GM21619 (cell line): ENCODE data around the gene HERC3.

ENCODE experiments used
- ATAC-seq: cut with Tn5 transposase; IDR thresholded peaks from one replicate; pipeline ENCODE4 v1.9.1; 2021; ENCODE audit not compliant: unreplicated experiment

HERC3 gene

DNA sequence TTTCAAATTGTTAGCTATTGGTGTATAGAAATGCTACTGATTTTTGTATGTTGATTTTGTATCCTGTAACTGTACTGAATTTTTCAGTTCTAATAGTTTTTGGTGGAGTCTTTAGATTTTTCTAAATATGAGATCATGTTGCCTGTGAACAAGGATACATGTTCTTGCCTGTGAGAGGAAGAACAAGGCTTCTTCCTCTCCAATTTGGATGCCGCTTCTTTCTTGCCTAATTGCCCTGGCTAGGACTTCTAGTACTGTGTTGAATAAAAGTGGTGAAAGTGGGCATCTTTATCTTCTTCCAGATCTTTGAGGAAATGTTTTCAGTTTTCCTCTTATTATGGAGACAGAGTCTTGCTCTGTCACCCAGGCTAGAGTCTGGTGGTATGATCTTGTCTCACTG is 121.5 kb downstream of the HERC3 start:
- ATAC-seq: no peak

DNA sequence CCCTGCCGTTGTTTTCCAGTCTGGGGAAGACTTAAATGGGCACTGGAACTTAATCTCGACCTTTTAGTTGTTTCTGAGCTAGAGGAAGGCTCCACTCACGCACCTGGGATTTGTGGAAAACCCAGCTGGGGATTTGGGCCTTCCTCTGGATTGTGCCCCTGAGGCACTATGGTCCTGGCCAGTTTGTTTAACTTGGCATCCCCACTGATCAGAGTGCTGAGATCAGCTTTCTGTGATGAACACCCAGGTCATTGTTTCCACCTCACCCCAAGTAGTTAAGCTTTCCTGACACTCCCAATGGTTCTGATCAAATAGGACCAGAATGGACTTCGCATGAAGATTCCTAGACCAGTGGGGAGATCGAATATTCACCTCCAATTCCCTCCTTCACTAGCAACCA is 125.8 kb downstream of the HERC3 start:
- no peak for ATAC-seq

DNA sequence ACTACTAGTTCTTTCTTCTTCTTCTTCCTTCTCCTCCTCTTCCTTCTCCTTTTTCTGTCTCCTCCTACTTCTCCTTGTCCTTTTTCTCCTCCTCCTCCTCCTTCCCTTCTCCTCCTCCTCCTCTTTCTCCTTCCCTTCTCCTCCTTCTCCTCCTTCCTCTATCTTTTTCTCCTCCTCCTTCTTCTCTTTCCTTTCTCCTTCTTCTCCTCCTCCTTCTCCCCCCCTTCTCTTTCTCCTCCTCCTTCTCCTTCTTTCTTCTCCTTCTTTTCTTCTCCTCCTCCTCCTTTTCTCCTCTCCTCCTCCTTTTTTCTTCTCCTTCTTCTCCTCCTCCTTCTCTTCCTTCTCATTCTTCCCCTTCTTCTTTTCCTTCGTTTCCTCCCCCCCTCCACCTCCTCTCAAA is 127.1 kb downstream of the HERC3 start:
- ATAC-seq: no peak

DNA sequence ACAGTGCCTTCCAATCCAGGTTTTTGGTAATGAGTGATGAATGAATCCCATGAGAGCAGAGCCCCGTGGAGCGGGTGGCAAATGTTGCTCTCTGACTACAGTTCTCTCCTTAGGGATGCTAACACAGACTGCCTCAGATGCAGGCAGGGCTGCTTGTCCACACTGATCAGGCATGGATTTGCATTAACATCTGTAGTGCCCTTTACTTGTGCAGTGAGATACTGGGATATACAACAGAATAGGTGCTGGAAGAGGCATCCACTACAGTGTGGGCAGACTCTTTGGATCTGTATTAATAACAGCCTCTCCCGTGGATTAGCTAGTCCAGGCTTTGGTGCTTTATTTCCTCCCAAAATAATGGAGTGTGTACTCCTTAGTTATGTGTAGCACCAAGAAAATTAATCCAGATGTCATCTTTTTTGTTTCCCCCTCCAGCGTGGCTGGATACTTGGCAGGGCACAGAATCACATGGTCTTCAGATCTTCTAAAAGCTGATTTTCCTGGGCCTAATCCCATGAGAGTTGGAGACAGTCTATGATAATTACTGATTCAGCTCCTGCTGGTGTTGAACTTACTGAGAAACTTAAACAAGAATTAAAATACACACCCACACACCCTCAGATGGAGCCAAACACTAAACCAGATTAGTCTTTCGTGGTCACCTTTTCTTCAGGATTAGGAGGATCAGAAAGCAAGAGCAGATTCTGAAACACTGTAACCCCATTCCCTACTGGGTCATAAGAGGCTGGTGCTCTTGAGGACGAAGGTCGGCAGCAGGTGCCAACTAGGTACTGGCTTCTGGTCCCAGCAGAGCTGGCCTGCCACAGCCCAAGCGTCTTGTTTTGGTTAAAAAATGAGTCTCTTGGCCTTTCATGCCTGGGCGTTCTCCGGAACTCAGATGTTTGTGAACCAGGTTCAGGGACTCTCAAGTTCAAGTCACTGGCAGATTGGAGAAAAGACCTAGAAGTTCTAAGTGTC is 128.5 kb downstream of the HERC3 start:
- no peak for ATAC-seq

DNA sequence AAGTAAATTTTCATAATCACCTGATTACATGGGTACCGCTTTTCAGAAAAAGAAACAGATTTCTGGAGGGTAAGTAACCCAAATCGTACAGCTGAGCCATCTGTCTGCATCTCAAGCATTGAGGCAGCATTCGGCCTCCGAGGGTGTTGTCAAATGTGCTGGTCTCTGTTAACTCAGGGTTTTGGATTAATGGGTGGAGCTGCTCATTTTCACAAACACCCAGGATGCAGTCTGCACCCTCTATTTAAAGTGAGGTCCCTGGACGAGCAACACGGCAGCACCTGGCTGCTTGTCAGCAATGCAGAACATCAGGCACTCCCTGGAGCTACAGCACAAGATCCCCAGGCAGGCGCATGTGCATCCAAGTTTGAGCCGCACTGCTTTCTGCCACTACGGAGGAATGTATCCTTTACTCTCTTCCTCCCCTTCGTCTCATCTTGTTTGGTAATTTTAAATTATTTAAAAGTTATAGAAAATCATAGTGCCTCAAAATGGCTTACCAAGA is 130.0 kb downstream of the HERC3 start:
- no peak for ATAC-seq

DNA sequence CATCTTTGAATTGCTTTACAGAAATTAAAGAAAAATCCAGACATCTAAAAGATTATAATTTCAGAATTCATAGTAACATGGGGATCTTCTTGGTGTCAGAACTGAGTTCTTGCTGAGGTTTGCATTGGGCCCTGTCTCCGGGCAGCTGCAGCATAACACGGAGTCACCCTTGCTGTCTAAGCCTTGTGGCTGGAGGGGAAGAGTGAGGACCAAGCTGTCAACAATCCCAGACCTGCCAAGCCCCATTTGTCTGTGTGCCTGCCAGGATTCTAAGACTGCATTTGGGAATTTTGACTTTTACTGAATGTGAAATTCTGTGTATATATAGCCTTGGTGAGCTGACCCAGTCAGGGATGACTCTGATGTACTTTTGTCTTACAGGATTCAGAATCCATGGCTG is 130.5 kb downstream of the HERC3 start:
- ATAC-seq: no peak

DNA sequence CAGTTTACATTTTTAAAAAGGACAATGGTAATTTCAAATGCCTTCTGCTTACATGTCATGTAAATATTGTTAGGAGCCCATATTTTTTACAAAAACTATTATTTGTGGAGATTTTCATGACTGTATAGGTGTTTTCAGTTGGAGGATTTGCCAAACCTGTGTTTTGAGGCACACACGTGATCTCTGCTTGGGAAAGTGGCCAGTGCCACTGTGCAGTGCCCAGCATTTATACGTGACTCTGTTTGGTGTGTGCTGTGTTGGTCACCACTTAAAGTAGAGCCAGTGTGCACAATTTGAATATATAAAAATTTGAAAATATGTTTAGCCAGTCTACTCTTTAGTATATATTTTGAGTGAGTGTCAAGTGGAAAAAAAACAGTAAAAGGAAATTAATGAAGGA is 132.1 kb downstream of the HERC3 start:
- ATAC-seq: no peak

DNA sequence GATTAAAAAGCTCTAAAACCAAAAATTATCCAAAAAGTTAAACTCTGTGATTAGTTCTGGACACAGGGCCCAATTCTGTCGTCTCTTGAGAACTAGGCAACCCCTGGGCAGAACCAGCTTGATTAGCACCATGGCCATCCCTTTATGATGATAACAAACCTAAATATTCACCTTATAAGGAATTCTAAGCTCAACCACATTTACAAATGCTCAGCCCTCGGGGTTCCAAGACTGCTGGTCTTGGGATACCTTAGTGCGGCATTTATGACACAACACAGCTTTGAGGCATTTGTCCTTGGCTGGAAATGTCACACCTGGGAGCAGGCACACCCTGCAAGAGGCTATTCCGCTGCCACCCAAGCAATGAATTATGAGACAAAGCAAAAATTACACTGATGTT is 132.9 kb downstream of the HERC3 start:
- no peak for ATAC-seq

DNA sequence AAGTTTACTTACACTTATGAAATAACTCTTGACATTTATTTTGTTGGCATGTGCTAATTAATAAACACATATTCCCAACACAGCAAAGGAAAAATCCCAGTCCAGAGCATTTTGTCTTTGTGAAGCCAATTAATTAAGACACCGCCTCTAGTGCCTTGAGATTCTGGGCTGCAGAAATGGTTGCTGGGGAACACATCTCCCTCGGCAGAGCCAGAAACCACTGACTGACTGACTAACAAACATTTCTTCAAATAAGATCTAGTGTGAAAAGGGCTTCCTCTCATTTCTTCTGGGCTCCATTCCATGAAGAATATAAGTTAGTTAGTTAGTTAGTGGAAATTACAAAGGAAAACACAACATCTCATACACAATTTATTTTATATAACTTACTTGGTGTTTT is 133.7 kb downstream of the HERC3 start:
- ATAC-seq: no peak

DNA sequence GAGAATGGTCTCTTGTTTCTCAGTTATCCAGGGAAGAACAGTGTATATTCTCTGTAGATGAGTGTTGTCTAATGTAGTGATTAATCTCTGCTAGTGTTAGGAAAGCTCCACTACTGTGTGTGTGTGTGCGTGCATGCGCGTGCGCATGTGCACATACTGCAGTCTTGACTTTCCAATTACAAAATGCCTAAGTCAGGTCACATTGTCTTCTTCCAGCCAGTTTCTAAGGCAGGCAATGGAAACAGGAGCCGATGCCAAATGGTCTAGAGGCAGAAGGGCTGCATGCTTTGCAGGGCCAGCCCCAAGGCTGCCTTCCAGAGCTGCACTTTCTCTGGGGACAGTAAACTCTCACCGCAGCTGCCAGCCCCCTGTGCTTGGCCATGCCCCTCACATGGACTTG is 135.9 kb downstream of the HERC3 start:
- no peak for ATAC-seq

DNA sequence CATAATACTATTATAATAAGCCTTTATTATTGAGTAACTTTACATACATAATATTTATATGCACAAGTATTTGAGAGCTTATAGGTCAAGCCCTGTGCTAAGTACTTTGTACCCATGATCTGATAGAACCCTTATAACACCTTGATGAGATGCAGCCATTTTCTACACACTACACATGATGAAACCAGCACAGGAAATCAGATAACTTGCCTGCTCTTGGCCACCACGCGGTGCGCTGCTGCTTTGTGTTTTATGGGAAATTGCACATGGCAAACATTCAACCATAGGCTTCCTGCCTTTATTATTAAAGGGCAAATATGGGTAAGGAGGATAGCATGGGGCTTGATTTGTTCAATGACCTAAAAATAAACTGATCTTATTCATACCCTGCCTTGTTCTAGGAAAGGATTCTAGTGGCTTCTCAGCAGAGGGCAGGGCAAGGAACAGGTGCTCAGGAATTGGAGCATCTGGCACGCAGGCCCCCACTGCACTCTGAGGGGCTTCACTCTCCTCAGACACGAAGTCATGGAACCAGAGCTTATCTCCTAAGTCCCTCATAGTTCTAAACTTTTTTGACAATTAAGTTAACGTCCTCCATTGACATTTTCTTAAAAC is 137.0 kb downstream of the HERC3 start:
- ATAC-seq: no peak

DNA sequence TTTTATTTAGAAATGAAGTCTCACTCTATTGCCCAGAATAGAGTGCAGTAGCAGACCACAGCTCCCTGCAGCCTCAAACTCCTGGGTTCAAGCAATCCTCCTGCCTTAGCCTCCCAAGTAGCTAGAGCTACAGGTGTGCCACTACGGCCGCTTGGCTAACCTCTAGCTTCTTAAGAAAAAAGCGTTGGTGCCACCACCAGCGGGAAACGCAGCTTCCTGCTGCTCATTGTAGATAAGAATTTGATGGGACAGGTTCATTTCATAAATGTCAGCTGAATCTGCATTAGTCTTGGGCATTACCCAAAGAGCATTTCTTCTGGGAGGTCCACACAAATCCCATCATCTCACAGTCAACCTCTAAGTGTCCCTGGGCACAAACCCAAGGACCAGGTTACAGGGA is 138.5 kb downstream of the HERC3 start:
- ATAC-seq: no peak

DNA sequence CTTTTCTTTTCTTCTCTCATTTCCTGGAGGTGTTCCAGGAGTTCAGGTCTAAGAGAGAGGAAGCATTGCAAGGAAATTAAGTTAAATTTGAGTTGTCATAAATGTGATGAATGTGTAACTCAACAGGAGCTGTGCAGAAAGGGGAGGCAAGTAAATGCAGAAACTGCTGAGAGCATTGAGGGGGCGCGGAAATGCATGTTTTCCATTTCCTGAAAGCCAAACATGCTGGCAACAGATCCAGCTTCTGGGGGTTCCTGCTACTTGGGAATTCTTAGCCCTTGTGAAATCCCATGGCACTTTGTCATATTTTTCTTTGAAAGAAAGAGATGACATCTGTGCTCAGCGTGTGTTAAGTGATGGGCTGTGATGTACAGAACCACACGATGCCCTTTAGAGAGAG is 139.1 kb downstream of the HERC3 start:
- ATAC-seq: no peak

DNA sequence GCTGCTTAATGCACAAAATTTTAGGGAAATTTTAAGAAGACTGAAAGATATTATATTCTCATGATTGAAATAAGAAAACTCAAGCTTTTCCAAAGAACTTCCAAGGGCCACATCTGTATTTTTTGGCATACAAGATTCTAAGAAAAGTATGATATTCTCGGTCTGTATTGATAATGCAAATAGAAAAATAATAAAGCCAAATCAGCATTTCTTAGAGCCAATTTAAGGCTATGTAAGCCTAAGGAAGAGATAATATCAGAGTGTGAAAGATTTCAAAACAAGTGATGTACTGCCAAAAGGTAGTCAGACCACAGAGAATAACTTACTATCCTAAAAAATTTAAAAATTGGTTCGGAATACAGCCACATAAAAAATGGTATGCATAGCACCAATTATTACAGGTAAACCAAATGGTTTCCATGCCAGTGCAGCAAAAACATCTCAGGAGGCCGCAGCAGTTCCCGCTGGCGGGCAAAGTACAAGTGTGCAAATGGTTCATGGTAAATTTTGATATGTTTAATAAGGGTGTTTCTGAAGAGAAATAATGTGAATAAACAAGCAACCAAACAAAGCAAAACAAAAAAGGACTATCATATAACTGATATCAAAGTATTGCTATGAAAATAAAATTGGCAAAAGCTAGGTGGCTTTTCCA is 140.6 kb downstream of the HERC3 start:
- no peak for ATAC-seq

DNA sequence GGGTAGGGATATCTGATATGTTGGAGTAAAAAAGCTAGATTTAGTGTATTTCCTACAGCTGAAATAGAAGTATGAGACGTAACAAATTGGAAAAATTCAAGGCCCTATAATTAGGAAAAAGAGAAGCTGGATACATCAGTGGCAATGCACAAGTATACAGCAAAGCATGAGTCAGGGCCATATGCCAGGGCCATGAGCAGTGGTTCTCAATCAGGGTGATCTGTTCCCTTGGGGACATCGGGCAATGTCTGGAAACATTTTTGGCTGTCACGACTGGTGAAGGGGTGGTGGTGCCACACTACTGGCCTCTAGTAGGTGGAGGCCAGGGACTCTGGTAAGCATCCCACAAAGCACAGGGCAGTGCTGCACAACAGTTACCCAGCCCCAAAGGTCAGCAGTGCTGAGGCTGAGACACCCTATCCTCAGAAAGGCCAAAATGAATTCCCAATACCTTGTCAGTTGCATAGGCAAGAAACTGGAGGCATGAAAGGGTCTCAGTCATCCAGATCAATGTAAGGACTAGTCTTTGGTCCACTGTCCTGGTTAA is 142.2 kb downstream of the HERC3 start:
- no peak for ATAC-seq

DNA sequence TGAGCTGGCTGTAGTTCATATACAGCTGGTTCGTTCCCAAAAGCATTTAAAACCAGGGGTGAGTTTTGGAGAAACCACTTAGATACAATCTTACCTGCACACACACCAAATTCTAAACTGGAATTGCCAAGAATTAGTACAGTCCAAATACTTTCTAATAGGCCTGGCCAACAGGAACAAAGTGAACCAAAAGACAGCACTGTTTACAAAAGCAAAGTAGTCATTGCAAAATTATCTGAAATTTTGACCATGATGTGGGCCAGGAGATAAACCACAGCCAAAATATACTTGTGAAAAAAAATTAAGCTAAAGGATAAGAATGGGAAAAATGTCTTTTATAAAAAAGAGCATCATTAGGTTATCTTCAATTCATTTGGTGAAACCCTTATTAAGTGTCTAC is 143.3 kb downstream of the HERC3 start:
- no peak for ATAC-seq

DNA sequence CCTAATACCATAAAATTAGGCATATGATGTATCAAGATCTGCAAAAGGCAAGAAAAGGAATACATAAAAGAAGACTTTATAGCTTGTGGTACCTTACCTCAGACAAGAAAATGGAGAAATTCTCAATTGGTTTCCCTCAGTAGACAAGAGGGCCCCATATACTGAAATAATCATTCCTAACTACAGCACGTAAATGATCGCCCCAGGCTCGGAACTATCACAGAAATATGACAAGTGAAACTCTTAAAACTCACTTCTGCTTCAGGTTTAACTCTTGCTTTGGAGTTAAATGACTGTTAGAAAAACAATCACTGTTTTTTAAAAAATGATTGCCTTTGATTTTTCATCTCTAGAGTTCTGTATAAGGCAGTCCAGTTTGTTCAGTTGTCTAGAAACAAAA is 144.0 kb downstream of the HERC3 start:
- ATAC-seq: no peak

DNA sequence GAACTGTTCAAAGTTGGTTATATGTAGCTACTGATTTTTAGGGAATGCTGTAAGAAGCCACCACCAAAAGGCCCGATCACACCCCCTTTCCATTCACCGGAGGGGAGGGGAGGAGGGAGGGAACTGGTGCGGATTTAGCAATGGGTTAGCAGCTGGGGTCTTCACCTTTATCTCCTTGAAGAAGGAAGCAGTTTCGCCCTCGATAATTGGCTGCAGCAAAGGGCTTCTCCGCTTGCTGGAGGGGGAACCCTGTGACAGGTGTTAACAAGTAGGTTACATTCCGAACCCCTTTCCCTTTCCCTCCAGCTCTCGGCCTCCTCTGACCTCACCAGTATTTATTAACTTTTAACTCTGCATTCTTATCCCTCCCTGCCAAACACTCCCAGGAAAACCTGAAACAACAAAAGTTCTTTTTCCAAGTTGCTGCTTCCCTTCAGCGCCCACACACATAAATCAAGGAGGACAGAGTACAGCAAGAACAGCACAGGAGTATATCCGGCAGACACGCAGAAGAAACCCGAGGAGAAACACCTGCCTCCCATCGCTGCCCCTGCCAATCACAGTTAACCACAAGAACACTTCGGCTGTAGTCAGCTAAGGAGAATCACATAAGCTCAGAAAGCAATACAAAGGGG is 145.1 kb downstream of the HERC3 start:
- ATAC-seq: peak; percentile 90

DNA sequence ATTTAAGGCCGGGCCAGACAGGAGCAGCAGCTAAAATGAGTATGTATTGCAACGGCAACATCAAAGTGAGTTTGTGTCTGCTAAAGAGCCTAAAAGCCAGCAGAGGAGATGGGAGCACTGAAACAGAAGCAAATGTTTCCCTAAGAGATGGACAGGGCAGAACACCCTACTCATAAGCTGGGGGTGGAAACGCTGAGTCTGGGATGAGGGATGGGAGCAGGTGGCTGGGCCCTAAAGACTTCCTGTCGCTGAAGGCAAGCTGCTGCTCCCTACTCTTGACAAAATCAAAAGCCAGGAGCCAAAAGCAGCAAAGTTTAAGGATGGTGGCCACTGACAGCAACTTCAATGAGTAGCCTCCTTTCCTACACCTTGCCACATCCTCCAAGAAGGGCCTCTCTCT is 145.9 kb downstream of the HERC3 start:
- no peak for ATAC-seq

DNA sequence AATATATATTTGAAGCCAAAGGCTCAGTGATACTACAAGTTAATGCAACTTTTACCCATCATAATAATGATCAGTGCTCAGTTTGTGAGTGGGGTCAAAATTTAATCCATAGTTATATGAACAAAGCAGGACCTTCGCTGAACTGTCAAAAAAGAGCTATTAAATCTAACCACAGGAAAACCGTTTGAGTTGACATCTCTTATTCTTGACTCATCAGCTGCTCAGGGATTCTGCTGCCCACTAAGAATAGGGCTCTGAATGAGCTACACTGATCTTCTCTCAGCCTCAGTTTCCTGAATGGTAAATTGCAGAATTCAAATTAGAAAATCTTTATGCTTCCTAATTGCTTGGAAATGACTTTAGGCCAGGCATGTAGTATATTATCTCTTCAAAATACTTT is 150.3 kb downstream of the HERC3 start:
- no peak for ATAC-seq

DNA sequence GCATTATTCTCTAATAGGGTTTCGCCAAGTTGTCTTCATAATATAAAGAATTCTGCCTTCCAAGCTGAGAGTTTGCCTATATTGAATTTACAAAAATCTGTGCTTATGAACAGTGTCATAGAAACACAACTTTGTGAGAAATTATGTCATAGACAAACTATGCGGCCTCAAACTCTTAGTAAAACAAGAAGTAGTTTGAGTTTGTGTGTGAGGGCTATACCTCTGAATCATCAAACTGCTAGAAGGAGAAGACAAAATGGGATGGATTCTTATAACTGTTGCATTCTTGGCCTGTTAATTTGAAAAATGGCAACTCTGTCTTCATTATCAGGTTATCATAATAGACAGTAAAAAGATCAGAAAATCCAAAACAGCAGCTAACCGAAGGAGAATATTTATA is 151.4 kb downstream of the HERC3 start:
- ATAC-seq: no peak
